Epithelial cell of proximal tubule (primary cell): ENCODE data around the gene RAB18. TPM values are rescaled to one million over a fixed set of nuclear protein-coding genes. Genes with fewer than 3 reads are reported as not detected.

Experiments used
- DNase-seq: peaks from one replicate; pipeline ENCODE4 v3.0.0-alpha.2; 2011; ENCODE audit warnings: low read depth
- H3K4me3 ChIP-seq: 2 replicates; pipeline ENCODE4 v1.5.1; 2011; ENCODE audit warnings: low read depth, mild to moderate bottlenecking, low read length
- total RNA-seq: library from RNA; depleted of rRNA; stranded (reverse); fragments of >200 nt; gene quantifications from 2 replicates; pipeline ENCODE4 v1.2.3, GENCODE V29; 2015
- TF ChIP-seq, protein P1 (sequence below): conservative IDR thresholded peaks from 2 replicates; pipeline ENCODE4 v1.5.1; 2012; ENCODE audit warnings: low read depth, mild to moderate bottlenecking, low read length

Gene RAB18
- total RNA-seq, 1 donor from 2014 or later = 30.3 TPM

DNA sequence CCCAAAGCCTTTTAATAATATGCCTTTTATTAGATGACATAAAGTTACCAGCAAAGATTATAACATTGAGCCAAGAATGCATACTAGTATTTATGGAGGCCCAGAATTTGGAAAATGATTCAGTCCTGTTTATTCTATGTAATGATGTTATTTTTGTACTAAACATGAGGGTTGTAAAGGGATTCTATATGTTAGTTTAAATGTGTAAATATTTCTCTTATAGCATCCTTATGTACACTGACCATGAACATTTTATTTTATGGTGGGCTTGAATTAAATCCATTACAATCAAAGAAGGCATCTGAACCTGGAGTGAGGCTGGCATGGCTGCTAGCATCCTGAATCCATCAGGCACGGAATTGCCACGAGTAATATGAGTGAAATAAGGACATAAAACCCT is 80.2 kb downstream of the RAB18 start:
- H3K4me3 ChIP-seq = no peak overlapping the region
- no peak for DNase-seq
- TF ChIP-seq, protein P1, sequence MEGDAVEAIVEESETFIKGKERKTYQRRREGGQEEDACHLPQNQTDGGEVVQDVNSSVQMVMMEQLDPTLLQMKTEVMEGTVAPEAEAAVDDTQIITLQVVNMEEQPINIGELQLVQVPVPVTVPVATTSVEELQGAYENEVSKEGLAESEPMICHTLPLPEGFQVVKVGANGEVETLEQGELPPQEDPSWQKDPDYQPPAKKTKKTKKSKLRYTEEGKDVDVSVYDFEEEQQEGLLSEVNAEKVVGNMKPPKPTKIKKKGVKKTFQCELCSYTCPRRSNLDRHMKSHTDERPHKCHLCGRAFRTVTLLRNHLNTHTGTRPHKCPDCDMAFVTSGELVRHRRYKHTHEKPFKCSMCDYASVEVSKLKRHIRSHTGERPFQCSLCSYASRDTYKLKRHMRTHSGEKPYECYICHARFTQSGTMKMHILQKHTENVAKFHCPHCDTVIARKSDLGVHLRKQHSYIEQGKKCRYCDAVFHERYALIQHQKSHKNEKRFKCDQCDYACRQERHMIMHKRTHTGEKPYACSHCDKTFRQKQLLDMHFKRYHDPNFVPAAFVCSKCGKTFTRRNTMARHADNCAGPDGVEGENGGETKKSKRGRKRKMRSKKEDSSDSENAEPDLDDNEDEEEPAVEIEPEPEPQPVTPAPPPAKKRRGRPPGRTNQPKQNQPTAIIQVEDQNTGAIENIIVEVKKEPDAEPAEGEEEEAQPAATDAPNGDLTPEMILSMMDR = no peak

Other genes with a start within 250 kb of the RAB18 start
- gene MKX, start 241.5 kb downstream of the RAB18 start, total RNA-seq = 0.06 and 0.07 TPM in 2 replicates